Activated CD8-positive, alpha-beta T cell treated with anti-CD3 and anti-CD28 coated beads for 36 hours (primary cell): ENCODE measurements around the gene CDKN2B. TPM values are rescaled to one million over a fixed set of nuclear protein-coding genes. Genes with fewer than 3 reads are reported as not detected.
A peak's percentile ranks its signal among the peaks of the same experiment; 100 is the strongest.

ENCODE experiments used
- ATAC-seq: fragments of 200-7000 bp; cut with Tn5 transposase; one replicate; pipeline ENCODE4 v1.10.0; 2021; ENCODE audit warnings: mild to moderate bottlenecking, moderate library complexity
- CTCF ChIA-PET: fragments of 350-600 bp; sonication (Branson Sonifier 250); formaldehyde crosslinking; loops from one replicate; lab custom pipeline; 2021; ENCODE audit warnings: antibody characterized with exemption; lab: Charles Lee
- POLR2A ChIA-PET: fragments of 350-600 bp; sonication (Branson Sonifier 250); formaldehyde crosslinking; loops from one replicate; lab custom pipeline; 2021; ENCODE audit warnings: antibody characterized with exemption; lab: Charles Lee
- DNase-seq: peaks from one replicate; pipeline ENCODE4 v3.0.0-alpha.2; 2020
- H3K27ac Mint-ChIP-seq: one replicate; pipeline ENCODE4 v1.8.0; 2021; ENCODE audit warnings: mild to moderate bottlenecking, mixed read lengths
- H3K27me3 Mint-ChIP-seq: one replicate; pipeline ENCODE4 v1.8.0; 2021; ENCODE audit warnings: mixed read lengths
- H3K36me3 Mint-ChIP-seq: one replicate; pipeline ENCODE4 v1.8.0; 2021; ENCODE audit warnings: low read depth, mixed read lengths
- H3K4me1 Mint-ChIP-seq: one replicate; pipeline ENCODE4 v1.8.0; 2021; ENCODE audit warnings: low read depth, mixed read lengths
- H3K4me3 Mint-ChIP-seq: one replicate; pipeline ENCODE4 v1.8.0; 2021; ENCODE audit warnings: mild to moderate bottlenecking, moderate library complexity, mixed read lengths
- H3K9me3 Mint-ChIP-seq: one replicate; pipeline ENCODE4 v1.8.0; 2021; ENCODE audit warnings: mixed read lengths
- CTCF ChIP-seq: fragments of 200-600 bp; IDR thresholded peaks from one replicate; pipeline ENCODE4 v1.8.0; 2022; ENCODE audit warnings: antibody characterized with exemption, mild to moderate bottlenecking
- intact Hi-C: fragments of 100-400 bp; cut with micrococcal nuclease; formaldehyde crosslinking; loops from one replicate; pipeline ENCODE4 v1.10.0; 2022
- total RNA-seq, 2 experiments: library from RNA; stranded (reverse); gene quantifications; one replicate each; pipeline ENCODE4 v1.2.3, GENCODE V29; 2021

CDKN2B gene
- total RNA-seq, 2 experiments from 2014 or later = not detected

- ATAC-seq = peak; percentile 80
- peak; percentile 85 for DNase-seq
- H3K9me3 Mint-ChIP-seq = no peaks in the 10 kb centered on the region
- ChIA-PET CTCF (interaction anchor here (0.9 to 2.2 kb wide), 10 partner anchors 13 to 195 kb away, joined by 3 to 14 read pairs (median 6); partner anchors contain the start of gene CDKN2B), POLR2A (interaction anchor here (0.9 to 1.4 kb wide), 5 partner anchors 13 to 110 kb away, joined by 3 to 4 read pairs (median 3); no protein-coding TSS in a partner anchor)
- H3K4me3 Mint-ChIP-seq = peak overlapping the region; percentile 96
- no peak for TF ChIP-seq CTCF
- H3K27me3 Mint-ChIP-seq = peaks cover 45% of the 10 kb centered on the region
- peak overlapping the region; percentile 95 for H3K27ac Mint-ChIP-seq
- intact Hi-C loops = no loop called here
- no peaks in the 10 kb centered on the region for H3K36me3 Mint-ChIP-seq
- peaks cover 12% of the 10 kb centered on the region for H3K4me1 Mint-ChIP-seq
Measured at GRCh38 chr9:21995006-21995665, 14.0 kb downstream of the CDKN2B start.

DNA sequence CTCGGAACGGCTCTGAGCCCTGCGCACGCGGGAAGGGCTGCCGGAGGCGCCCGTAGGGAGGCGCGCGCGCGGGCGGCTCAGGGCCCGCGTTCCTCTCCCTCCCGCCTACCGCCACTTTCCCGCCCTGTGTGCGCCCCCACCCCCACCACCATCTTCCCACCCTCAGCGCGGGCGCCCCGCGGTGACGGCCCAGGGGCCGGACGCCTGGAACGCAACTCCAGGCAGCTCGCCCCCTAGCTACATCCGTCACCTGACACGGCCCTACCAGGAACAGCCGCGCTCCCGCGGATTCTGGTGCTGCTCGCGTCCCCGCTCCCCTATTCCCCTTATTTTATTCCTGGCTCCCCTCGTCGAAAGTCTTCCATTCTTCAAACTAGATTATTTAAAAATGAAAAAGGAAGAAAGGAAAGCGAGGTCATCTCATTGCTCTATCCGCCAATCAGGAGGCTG lies 14.5 kb downstream of the CDKN2B start, which contains the start of gene CDKN2B-AS1:
TSS of gene CDKN2B-AS1 (plus strand) at position 236 of the 450 bp plus-strand sequence.
- CTCF ChIA-PET = interaction anchor here (0.9 to 2.2 kb wide), 12 partner anchors 13 to 195 kb away, joined by 3 to 14 read pairs (median 4); partner anchors contain the start of gene CDKN2B
- Mint-ChIP-seq H3K4me3 (peak within 1 kb of the TSS; percentile 96), H3K36me3 (peaks cover 2% of the 10 kb centered on the region), H3K9me3 (no peaks in the 10 kb centered on the region), H3K4me1 (peaks cover 13% of the 10 kb centered on the region), H3K27me3 (peaks cover 46% of the 10 kb centered on the region), H3K27ac (peak within 1 kb of the TSS; percentile 95)
- TF ChIP-seq CTCF = no peak
- intact Hi-C loops = no loop called here
- POLR2A ChIA-PET = interaction anchor here (0.9 to 1.4 kb wide), 5 partner anchors 13 to 110 kb away, joined by 3 to 4 read pairs (median 3); no protein-coding TSS in a partner anchor
- ATAC-seq = peak; percentile 57
- DNase-seq = peak; percentile 54

DNA sequence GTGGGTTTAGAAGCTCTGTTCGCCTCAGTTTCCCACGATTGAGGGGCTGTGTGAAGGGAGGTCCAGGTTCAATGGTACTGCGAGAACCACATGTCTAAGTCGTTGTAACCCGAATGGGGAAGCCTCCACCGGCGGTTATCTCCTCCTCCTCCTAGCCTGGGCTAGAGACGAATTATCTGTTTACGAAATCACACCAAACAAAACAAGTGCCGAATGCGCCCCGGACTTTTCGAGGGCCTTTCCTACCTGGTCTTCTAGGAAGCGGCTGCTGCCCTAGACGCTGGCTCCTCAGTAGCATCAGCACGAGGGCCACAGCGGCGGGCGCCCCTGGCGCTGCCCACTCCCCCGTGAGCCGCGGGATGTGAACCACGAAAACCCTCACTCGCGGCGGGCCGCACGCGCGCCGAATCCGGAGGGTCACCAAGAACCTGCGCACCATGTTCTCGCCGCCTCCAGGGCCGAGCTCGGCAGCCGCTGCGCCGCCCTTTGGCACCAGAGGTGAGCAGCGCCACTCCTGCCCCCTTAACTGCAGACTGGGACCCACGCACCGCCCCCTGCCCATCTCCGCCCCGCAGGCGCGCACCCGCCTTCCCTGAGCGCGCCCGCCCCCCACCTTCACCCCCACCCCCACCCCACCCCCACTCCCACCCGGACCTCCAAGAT lies 15.1 kb downstream of the CDKN2B start, which contains the start of gene CDKN2A:
TSS of gene CDKN2A (minus strand) at position 500 of the 663 bp plus-strand sequence.
- H3K9me3 Mint-ChIP-seq = no peaks in the 10 kb centered on the region
- TF ChIP-seq CTCF = no peak
- intact Hi-C loops = no loop called here
- peaks cover 5% of the 10 kb centered on the region for H3K36me3 Mint-ChIP-seq
- ChIA-PET CTCF (interaction anchor here (0.9 to 4.8 kb wide), 13 partner anchors 14 to 194 kb away, joined by 3 to 30 read pairs (median 5); partner anchors contain the start of gene CDKN2B), POLR2A (interaction anchor here (0.9 to 1.3 kb wide), 4 partner anchors 14 to 111 kb away, joined by 3 read pairs; no protein-coding TSS in a partner anchor)
- peak within 1 kb of the TSS; percentile 96 for H3K4me3 Mint-ChIP-seq
- peak; percentile 60 for ATAC-seq
- peaks cover 50% of the 10 kb centered on the region for H3K27me3 Mint-ChIP-seq
- peak within 1 kb of the TSS; percentile 95 for H3K27ac Mint-ChIP-seq
- peaks cover 13% of the 10 kb centered on the region for H3K4me1 Mint-ChIP-seq
- DNase-seq = peak; percentile 59

DNA sequence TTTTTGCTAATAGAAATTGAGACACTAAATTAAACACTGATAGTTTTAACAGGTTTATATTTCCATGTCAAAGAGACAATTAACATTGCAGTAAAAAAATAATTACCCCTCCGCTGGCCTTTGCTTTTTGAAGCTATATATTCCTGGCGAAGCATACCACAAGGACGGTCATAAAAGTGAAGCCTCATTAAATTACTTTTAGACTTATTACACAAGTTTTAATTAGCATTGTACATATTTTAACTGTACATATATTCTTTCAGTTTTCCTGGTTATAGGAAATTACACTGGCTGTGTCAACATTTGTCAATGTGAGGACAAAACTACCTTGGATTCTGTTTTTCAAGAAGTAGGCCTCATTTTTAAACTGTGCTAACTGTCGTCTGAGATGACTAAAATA lies 16.1 kb downstream of the CDKN2B start:
- CTCF ChIA-PET = interaction anchor here (2.2 to 4.8 kb wide), 2 partner anchors 16 to 45 kb away, joined by 7 to 30 read pairs; partner anchors contain the start of gene CDKN2B
- Mint-ChIP-seq H3K4me1 (peaks cover 13% of the 10 kb centered on the region), H3K27me3 (peaks cover 55% of the 10 kb centered on the region), H3K4me3 (peak overlapping the region; percentile 96), H3K36me3 (peaks cover 5% of the 10 kb centered on the region), H3K27ac (no peak overlapping the region), H3K9me3 (no peaks in the 10 kb centered on the region)
- DNase-seq = no peak
- no peak for TF ChIP-seq CTCF
- no peak for ATAC-seq
- POLR2A ChIA-PET = interaction anchor here (0.6 kb wide), 1 partner anchor 189 kb away, joined by 4 read pairs; no protein-coding TSS in a partner anchor
- intact Hi-C loops = no loop called here
